Activated naive CD4-positive, alpha-beta T cell treated with anti-CD3 and anti-CD28 coated beads, Interleukin-2, amount 50 U/mL, for 16 hours (primary cell): ENCODE measurements around the gene GTPBP2.

Source experiments
- DNase-seq: peaks from one replicate; pipeline ENCODE4 v3.0.0-alpha.2; 2020

The GTPBP2 gene

DNA sequence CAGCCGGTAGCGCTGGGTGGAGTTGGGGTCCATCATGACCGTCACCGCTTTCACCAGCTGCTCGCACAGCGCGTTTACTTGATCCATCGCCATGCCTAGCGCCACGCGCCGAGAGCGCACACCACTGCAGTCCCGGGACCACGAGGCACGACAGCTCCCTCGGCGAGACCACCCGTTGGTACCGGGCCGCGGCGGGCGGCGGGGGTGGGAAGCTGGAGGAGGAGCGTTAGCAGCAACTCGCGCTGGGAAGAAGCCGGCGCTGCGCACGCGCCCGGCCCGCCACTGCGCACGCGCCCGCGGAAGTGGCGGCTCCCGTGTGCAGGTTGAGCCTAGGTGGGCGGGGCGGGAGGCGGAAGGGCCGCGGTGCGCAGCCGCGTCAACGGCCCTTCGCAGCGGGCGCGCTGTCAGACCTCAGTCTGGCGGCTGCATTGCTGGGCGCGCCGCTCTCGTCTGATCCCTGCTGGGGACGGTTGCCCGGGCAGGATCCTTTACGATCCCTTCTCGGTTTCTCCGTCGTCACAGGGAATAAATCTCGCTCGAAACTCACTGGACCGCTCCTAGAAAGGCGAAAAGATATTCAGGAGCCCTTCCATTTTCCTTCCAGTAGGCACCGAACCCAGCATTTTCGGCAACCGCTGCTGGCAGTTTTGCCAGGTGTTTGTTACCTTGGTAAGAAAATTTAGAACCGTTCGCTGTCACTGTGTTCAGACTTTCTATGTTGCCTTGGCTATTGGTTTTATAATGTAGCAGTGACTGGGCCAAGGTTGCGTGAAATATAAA is 53.1 kb downstream of the GTPBP2 start, which contains the start of the genes POLH and XPO5:
Gene POLH (plus strand): TSS at position 414 of the 780 bp plus-strand sequence. CDS start 6,135 bp downstream, outside the sequence.
Gene XPO5 (minus strand): TSS at position 267 of the 780 bp plus-strand sequence. CDS start 174 bp downstream, at position 93.
- DNase-seq = peak; percentile 92

DNA sequence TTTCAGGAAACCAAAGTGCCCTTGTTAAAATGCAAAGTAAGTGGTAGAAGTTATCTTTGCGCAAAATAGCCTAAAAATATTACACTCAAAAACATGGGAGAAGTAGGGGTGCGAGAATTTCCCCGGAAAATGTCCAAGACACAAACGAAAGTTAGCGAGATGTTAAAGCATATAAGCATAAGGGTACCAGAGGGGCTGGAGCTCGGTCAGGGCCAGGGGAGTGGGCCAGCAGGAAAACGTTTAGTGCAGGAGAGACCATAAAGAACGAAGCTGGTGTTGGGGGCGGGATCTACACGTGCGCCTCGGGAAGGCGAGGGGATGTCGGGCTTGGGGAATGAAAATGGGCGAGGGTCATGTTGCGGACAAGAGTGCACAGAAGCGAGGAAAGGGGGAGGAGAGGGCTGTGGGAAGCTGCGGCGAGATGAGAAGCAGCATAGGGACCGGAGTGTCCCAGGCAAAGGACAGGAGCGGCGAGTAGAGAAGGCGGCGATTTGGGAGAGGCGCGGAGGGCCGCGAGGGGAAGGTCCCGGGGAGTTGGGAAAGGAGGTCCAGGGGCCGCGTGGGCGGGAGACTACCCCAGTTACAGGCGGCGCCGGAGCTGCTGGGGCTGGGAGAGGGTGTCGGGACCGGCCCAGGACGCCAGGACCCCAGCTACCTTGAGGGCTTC is 53.8 kb downstream of the GTPBP2 start:
- no peak for DNase-seq

DNA sequence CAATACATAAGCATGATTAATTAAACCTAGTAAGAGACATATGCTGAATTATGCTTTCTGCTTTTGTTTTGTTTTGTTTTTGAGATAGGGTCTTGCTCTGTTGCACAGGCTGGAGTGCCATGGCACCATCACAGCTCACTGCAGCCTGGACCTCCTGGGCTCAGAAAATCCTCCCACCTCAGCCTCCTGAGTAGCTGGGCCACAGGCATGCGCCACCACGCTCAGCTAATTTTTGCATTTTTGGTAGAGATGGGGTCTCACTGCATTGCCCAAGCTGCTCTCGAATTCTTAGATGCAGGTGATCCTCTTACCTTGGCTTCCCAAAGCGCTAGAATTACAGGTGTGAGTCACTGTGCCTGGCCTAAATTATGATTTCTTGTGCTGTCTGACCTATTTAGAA is 57.0 kb downstream of the GTPBP2 start:
- DNase-seq = no peak

DNA sequence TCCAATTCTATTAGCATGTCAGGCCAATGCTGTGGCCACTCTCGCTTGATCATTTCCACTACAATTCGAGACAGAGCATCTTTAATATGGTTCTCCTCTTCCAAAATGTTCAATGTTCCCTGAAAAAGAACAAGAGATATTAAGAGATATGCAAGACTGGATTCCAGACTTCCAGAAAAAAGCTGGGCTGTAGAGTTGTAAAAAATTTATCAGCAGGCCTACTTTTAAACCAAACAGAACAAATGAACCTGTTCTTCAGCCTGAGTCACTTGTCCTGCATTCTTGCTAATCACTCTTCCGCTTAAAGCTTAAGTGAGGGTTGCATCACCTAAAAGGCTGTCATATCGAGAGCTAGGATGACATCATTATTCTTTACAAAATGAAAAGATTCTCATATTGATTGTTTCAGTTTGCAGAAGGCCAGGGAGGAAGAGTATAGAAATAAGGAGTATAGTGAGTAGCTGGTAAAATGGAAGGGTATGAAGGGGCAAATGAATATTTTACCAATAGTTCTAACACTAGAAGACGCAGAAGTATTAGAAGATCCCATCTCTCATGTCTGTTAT is 58.1 kb downstream of the GTPBP2 start:
- no peak for DNase-seq
